Epidermal melanocyte (primary cell): ENCODE data around the gene DEFB121.
"Not testable (repeated sequence)": the region's sequence is repeated elsewhere in the genome, so short reads cannot be mapped to it uniquely, and the experiment has no call there.

Source experiments
- DNase-seq: peaks from one replicate; pipeline ENCODE4 v3.0.0; 2011; ENCODE audit warnings: low spot score; ENCODE audit not compliant: insufficient read length

DEFB121 gene, protein sequence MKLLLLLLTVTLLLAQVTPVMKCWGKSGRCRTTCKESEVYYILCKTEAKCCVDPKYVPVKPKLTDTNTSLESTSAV

DNA sequence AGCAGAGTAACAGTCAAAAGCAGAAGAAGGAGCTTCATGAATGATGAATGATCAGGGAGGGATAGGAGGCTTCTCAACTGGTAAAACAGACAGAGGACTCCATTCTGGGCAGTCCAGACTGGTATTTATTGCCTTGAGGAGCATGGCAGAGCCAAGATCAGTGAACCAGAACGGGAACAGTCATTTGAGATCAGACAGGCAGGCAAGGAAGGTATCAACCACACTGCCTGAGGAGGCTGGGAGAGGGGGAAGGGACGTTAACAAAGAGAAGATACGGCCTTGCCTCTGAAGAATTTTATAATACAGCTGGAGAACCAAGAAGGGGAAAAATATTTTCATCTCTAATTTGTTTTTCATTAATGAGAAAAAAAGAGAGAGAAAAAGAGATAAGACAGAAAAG is at the start of gene DEFB121:
Gene DEFB121 (minus strand): TSS at position 101 of the 400 bp plus-strand sequence. CDS start 63 bp downstream, at position 38.
- no peak for DNase-seq

DNA sequence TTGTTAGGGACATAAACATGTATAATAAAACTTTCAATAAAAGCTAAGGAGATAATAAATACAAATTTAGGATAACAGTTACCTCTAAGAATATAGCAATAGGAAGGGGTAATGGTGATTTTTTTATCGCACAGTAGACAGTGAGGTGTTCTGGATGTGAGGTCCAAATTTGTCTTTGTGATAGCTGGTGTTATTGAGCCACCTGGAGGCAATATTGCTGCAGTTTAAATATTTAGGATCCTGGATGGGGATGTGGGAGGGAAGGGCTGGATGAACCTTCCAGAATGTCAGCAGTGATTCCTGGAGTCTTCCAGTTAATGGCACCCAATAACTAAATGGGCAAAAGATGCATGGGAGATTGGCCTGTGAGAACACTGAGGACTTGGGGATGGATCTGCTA is 48.3 kb upstream of the DEFB121 start:
- DNase-seq = no peak

GRCh38 chr20:31452575-31452974 is 46.6 kb upstream of the DEFB121 start:
- no peak for DNase-seq

DNA sequence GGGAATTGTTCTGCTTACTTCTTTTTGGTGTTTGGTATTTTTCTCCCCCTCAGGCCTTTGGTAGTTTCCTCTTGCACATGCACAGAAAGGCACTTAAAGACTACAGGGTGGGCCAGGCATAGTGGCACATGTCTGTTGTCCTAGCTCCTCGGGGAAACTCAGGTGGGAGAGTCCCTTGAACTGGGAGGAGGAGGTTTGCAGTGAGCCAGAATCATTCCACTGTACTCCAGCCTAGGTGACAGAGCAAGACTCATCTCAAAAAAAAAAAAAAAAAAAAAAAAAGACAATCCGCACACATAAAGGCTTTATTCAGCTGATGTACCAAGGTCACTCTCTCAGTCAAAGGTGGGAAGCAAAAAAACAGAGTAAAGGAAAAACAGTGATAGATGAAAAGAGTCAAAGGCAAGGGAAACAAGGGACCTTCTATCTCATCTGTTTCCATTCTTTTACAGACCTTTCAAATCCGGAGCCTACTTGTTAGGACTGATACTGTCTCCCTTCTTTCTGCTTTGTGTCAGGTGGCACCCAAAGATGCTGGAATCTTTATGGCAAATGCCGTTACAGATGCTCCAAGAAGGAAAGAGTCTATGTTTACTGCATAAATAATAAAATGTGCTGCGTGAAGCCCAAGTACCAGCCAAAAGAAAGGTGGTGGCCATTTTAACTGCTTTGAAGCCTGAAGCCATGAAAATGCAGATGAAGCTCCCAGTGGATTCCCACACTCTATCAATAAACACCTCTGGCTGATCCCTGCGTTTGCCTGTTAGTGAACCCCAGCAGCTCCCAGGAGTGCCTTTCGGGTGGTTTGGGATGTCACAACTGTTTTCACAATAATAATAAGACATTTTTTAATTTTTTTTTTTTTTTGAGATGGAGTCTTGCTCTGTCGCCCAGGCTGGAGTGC is 43.7 kb upstream of the DEFB121 start:
- no peak for DNase-seq

DNA sequence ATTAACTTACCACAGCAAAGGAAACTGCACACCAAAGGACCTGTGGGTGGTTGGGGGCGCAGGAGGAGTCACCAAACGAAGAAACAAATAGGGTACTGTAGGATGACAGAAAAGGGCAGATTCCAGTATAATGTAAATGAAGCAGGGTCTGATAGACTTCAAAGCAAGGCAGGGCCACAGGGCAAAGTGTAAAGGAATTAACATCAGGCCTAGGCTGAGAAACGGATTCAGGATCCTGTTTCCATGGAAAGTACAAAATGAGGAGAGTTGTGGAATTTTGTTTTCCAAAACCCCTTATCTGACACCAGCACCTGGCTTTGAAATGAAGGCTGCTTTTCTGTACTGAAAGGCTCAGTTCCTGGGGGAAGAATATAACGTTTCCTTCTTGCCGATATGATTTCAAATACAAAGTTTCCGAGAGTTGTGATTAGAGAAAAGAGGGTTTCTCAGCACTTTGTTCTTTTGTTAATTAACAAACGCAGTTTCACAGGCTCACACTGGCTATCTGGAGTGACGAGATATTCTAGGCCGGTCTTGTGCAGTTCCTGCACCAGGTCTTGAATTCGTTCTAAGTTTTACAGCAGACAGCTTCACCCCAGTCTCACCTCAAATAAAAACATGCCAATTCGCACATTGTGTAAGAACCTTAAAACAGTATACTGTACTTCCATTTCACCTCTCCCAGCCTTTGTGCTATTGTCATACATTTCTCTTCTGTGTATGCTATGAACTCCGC is 40.2 kb upstream of the DEFB121 start:
- DNase-seq = no peak

DNA sequence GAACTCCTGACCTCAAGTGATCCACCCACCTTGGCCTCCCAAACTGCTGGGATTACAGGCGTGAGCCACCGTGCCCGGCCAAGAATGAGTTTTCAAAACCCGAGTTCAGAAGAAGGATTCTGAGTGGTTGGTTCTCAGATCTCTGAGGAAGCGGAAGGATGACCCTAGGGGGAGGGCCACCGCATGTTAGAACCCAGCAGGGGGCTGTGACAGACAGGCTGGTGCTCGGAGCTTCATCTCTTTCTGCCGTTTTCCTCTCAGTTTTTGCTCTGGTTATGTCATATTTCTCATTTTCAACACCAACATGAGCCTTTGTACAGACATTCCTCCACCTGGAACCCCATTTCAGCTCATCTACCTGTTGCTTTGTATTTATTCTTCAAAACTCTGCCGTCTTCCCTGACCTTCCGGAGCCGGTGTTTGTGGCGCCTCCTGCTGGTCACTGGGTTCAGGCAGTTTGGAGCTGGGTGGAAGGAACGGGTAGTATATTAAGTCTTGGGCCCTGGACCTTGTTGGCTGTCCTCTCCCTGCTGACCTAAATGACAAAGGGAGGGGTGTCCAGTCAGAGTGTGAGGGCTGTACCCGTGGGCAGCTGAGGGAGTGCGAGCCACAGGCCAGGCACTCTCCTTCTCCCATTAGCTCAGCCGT is 34.1 kb upstream of the DEFB121 start, which contains the start of gene DEFB123:
Gene DEFB123 (plus strand): TSS at position 621 of the 648 bp plus-strand sequence. CDS start 67 bp downstream, outside the sequence.
- DNase-seq = no peak

GRCh38 chr20:31430568-31431115 is 24.6 kb upstream of the DEFB121 start:
- DNase-seq = no peak

- not testable (repeated sequence) for DNase-seq
Measured at GRCh38 chr20:31427576-31427975, 21.6 kb upstream of the DEFB121 start.

DNA sequence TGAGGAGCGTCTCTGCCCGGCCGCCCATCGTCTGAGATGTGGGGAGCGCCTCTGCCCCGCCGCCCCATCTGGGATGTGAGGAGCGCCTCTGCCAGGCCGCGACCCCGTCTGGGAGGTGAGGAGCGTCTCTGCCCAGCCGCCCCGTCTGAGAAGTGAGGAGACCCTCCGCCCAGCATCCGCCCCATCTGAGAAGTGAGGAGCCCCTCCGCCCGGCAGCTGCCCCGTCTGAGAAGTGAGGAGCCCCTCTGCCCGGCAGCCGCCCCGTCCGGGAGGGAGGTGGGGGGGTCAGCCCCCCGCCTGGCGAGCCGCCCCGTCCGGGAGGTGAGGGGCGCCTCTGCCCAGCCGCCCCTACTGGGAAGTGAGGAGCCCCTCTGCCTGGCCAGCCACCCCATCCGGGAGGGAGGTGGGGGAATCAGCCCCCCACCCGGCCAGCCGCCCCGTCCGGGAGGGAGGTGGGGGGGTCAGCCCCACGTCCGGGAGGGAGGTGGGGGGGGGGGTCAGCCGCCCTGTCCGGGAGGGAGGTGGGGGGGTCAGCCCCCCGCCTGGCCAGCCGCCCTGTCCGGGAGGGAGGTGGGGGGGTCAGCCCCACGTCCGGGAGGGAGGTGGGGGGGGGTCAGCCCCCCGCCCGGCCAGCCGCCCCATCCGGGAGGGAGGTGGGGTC is 21.0 kb upstream of the DEFB121 start:
- not testable (repeated sequence) for DNase-seq

- no peak for DNase-seq
Measured at GRCh38 chr20:31425797-31426196, 19.8 kb upstream of the DEFB121 start.

DNA sequence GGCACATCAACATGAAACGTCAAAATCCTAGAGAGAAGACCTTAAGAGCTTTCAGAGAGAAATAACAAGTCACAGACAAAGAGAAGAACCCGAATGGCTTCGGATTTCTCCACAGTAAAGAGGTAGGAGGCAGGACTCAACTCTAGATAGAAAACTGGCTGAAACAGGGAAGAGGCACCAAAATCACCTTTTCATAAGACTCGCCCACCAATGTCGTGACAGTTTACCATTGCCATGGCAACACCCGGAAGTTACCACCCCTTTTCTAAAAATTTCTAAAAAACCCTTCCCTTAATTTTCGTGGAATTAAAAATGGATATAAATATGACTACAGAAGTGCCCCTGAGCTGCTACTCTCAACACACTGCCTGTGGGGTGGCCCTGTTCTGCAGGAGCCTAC is 12.3 kb upstream of the DEFB121 start:
- DNase-seq = no peak

GRCh38 chr20:31415653-31416052 is 9.6 kb upstream of the DEFB121 start:
- DNase-seq = no peak

GRCh38 chr20:31414381-31414780 is 8.4 kb upstream of the DEFB121 start:
- DNase-seq = no peak

GRCh38 chr20:31410011-31410410 is 4.0 kb upstream of the DEFB121 start:
- no peak for DNase-seq

- no peak for DNase-seq
Measured at GRCh38 chr20:31403886-31404285, 2.1 kb downstream of the DEFB121 start.

DNA sequence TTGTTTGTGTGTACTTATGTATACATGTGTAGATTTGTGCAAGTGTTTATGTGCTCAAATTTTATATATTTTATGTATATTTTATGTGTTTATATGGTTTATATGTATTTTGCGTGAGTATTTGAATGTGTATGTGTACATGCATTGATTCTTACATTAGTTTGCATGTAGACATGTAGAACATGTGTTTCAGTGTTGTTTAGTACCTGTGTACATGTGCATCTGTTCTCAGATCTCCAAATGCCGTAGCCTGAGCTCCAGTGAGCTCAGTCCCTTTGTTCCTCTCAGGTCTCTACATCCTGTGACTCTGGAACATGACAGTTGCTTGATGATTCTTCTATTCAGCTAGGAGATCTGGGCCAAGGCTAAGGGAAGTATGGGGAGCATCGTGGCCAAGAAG is 11.1 kb downstream of the DEFB121 start:
- no peak for DNase-seq

- no peak for DNase-seq
Measured at GRCh38 chr20:31392836-31393235, 13.2 kb downstream of the DEFB121 start.

DNA sequence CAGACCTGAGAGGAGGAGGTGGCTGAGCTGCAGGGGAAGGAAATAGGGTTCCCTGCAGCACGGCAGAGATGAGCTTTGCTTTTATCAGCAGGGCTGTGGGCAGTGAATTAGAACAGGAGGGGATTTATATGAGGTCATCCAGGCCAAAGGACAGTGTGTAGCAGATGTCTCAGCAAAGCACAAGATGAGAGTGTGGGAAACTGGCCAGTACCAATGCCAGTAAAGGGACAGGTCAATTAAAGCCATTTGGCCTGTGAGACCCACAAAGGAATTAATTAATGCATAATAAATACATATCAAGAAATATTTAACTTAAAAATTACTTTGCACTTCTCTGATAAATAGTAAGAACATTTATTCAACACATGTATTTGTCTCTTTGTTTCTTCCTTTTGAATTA is 15.5 kb downstream of the DEFB121 start, which contains the start of gene DEFB119:
Gene DEFB119 (minus strand): TSS at position 101 of the 400 bp plus-strand sequence. CDS start 107 bp downstream, outside the sequence.
- DNase-seq = no peak

- no peak for DNase-seq
Measured at GRCh38 chr20:31374346-31374745, 31.7 kb downstream of the DEFB121 start.

DNA sequence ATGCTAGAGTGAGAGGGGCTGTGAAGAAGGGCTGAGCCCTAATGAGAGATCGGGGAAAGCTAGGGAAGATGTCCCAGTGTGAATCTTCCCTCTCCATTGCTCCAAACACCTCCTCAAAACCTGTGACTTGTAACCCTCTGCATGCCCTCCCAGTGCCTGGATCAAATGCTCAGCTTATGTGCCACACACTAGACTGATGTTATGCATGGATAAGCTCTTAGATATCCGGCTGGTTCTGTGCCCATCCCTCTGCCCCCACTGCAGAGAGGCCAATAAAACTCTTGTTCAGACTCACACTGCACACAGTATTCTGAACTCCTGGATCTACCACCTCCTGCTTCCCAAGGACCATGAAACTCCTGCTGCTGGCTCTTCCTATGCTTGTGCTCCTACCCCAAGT is 37.7 kb downstream of the DEFB121 start, which contains the start of gene DEFB118:
Gene DEFB118 (plus strand): TSS at position 301 of the 400 bp plus-strand sequence. CDS start 50 bp downstream, at position 351.
- no peak for DNase-seq
